CD4-positive, alpha-beta T cell (primary cell): ENCODE measurements around the gene P2RX5. TPM values are rescaled to one million over a fixed set of nuclear protein-coding genes. Genes with fewer than 3 reads are reported as not detected.

ENCODE experiments used
- ATAC-seq: fragments of 200-7000 bp; cut with Tn5 transposase; one replicate; pipeline ENCODE4 v1.10.0; 2022; ENCODE audit warnings: mild to moderate bottlenecking; ENCODE audit not compliant: poor library complexity
- CTCF ChIA-PET: fragments of 350-600 bp; sonication (Branson Sonifier 250); formaldehyde crosslinking; loops from one replicate; lab custom pipeline; 2021; ENCODE audit warnings: antibody characterized with exemption, inconsistent platforms; lab: Charles Lee
- POLR2A ChIA-PET: fragments of 350-600 bp; sonication (Branson Sonifier 250); formaldehyde crosslinking; loops from one replicate; lab custom pipeline; 2021; ENCODE audit warnings: antibody characterized with exemption, inconsistent platforms; lab: Charles Lee
- DNase-seq, 14 experiments: peaks; one replicate each; pipeline ENCODE4 v3.0.0-alpha.2; 2013 to 2020; ENCODE audit warnings: mixed read lengths in 2 of 14
- H3K27ac ChIP-seq, 2 donors: one replicate each; pipeline versions ENCODE4 v1.5.1 to v1.7.0; 2013; ENCODE audit warnings: low read length in 2 of 2, low read depth in 1 of 2, mild to moderate bottlenecking in 1 of 2
- H3K27me3 ChIP-seq, 2 experiments: 1 replicate in 1 of 2; 2 replicates in 1 of 2; pipeline versions ENCODE4 v1.6.1 to v1.7.0; 2013; ENCODE audit warnings: low read length in 2 of 2, control low read depth in 1 of 2, mild to moderate bottlenecking in 1 of 2, moderate library complexity in 1 of 2; ENCODE audit not compliant: insufficient read depth in 2 of 2, control insufficient read depth in 1 of 2
- H3K36me3 ChIP-seq: one replicate; pipeline ENCODE4 v1.6.1; 2013; ENCODE audit warnings: low read length, control low read depth; ENCODE audit not compliant: insufficient read depth
- H3K4me1 ChIP-seq: one replicate; pipeline ENCODE4 v1.6.1; 2013; ENCODE audit warnings: low read length, control low read depth; ENCODE audit not compliant: insufficient read depth
- H3K4me3 ChIP-seq: one replicate; pipeline ENCODE4 v1.5.1; 2013; ENCODE audit warnings: mild to moderate bottlenecking, low read length, moderate library complexity
- H3K9me3 ChIP-seq, 2 experiments: 1 replicate in 1 of 2; 2 replicates in 1 of 2; pipeline versions ENCODE4 v1.6.1 to v1.7.0; 2013; ENCODE audit warnings: low read length in 2 of 2, mild to moderate bottlenecking in 2 of 2, control low read depth in 1 of 2, moderate library complexity in 1 of 2; ENCODE audit not compliant: control insufficient read depth in 1 of 2, insufficient read depth in 1 of 2
- H3K27ac Mint-ChIP-seq: one replicate; pipeline ENCODE4 v1.8.0; 2020; ENCODE audit warnings: mixed read lengths
- H3K27me3 Mint-ChIP-seq: one replicate; pipeline ENCODE4 v1.8.0; 2021; ENCODE audit warnings: mixed read lengths
- H3K36me3 Mint-ChIP-seq: one replicate; pipeline ENCODE4 v1.8.0; 2021; ENCODE audit warnings: low read depth, mixed read lengths
- H3K4me1 Mint-ChIP-seq: one replicate; pipeline ENCODE4 v1.8.0; 2021; ENCODE audit warnings: low read depth, mixed read lengths
- H3K4me3 Mint-ChIP-seq: one replicate; pipeline ENCODE4 v1.8.0; 2020; ENCODE audit warnings: mild to moderate bottlenecking, mixed read lengths
- H3K9me3 Mint-ChIP-seq: one replicate; pipeline ENCODE4 v1.8.0; 2020; ENCODE audit warnings: mixed read lengths
- CTCF ChIP-seq: fragments of 200-600 bp; IDR thresholded peaks from one replicate; pipeline ENCODE4 v1.8.0; 2022; ENCODE audit warnings: antibody characterized with exemption, mild to moderate bottlenecking
- intact Hi-C, 2 experiments: fragments of 100-400 bp; cut with DNase I in 1 of 2; cut with micrococcal nuclease in 1 of 2; formaldehyde crosslinking; loops; one replicate each; pipeline versions ENCODE4 v1.15.1 to v1.9.0; 2023 to 2025; cut with DNase I, micrococcal nuclease
- total RNA-seq, 174 experiments: library from RNA in 2 of 174; stranded (reverse) in 2 of 174; gene quantifications; one replicate each; pipeline ENCODE4 v1.2.3 and lab custom pipeline; 2021 to 2026

P2RX5 gene
- total RNA-seq, 2 experiments from 2014 or later = 14.3 to 16.0 TPM

- no peak overlapping the region for H3K27ac ChIP-seq
- intact Hi-C loops = no loop called here
- no peaks in the 10 kb centered on the region for H3K9me3 ChIP-seq
- ChIA-PET CTCF (no interaction called here), POLR2A (no interaction called here)
- DNase-seq = no peak
- no peaks in the 10 kb centered on the region for H3K4me1 ChIP-seq
- no peak for TF ChIP-seq CTCF
- H3K27me3 ChIP-seq = no peaks in the 10 kb centered on the region
- peaks cover 3% of the 10 kb centered on the region for H3K36me3 ChIP-seq
- no peaks in the 10 kb centered on the region for H3K36me3 Mint-ChIP-seq
- no peaks in the 10 kb centered on the region for H3K27me3 Mint-ChIP-seq
- H3K9me3 Mint-ChIP-seq = no peaks in the 10 kb centered on the region
- H3K4me3 ChIP-seq = no peak overlapping the region
- H3K4me1 Mint-ChIP-seq = no peaks in the 10 kb centered on the region
- ATAC-seq = no peak
- H3K4me3 Mint-ChIP-seq = no peak overlapping the region
- H3K27ac Mint-ChIP-seq = no peak overlapping the region
Observed at GRCh38 chr17:3656353-3656752, 39.6 kb downstream of the P2RX5 start.

- Histone ChIP-seq H3K4me1 (no peaks in the 10 kb centered on the region), H3K27me3 (no peaks in the 10 kb centered on the region), H3K27ac (no peak overlapping the region), H3K4me3 (no peak overlapping the region), H3K36me3 (peaks cover under 1% of the 10 kb centered on the region), H3K9me3 (no peaks in the 10 kb centered on the region)
- intact Hi-C loops = no loop called here
- Mint-ChIP-seq H3K27me3 (no peaks in the 10 kb centered on the region), H3K36me3 (no peaks in the 10 kb centered on the region), H3K9me3 (no peaks in the 10 kb centered on the region), H3K4me3 (no peak overlapping the region), H3K4me1 (no peaks in the 10 kb centered on the region), H3K27ac (no peak overlapping the region)
- CTCF ChIA-PET = no interaction called here
- ATAC-seq (no peak), DNase-seq (no peak)
- no peak for TF ChIP-seq CTCF
- POLR2A ChIA-PET = no interaction called here
Observed at GRCh38 chr17:3655766-3656165, 40.2 kb downstream of the P2RX5 start.

GRCh38 chr17:3647769-3648555, 48.0 kb downstream of the P2RX5 start:
- H3K27ac ChIP-seq = no peak overlapping the region
- peak; percentile 68 for ATAC-seq
- H3K36me3 Mint-ChIP-seq = peaks cover 4% of the 10 kb centered on the region
- CTCF ChIA-PET = interaction anchor here (2.5 kb wide), 1 partner anchor 599 kb away, joined by 7 read pairs; no protein-coding TSS in a partner anchor
- H3K4me3 Mint-ChIP-seq = no peak overlapping the region
- POLR2A ChIA-PET = no interaction called here
- peak; percentile 20 for TF ChIP-seq CTCF
- no peaks in the 10 kb centered on the region for H3K27me3 Mint-ChIP-seq
- H3K9me3 Mint-ChIP-seq = no peaks in the 10 kb centered on the region
- no peaks in the 10 kb centered on the region for H3K4me1 Mint-ChIP-seq
- H3K9me3 ChIP-seq = no peaks in the 10 kb centered on the region
- no peak overlapping the region for H3K27ac Mint-ChIP-seq
- no peaks in the 10 kb centered on the region for H3K27me3 ChIP-seq
- peaks cover 3% of the 10 kb centered on the region for H3K4me1 ChIP-seq
- peaks cover 5% of the 10 kb centered on the region for H3K36me3 ChIP-seq
- peak in 10 of 14 experiments; percentile 14 to 60 (median 32) for DNase-seq
- H3K4me3 ChIP-seq = no peak overlapping the region
- intact Hi-C loops = loop anchor here in 1 of 2 experiments (10.0 kb wide), 1 partner anchor 823 kb away; no protein-coding TSS in a partner anchor
